ENCODE data around the gene POU2AF2. TPM values are rescaled to one million over a fixed set of nuclear protein-coding genes. Genes with fewer than 3 reads are reported as not detected.

POU2AF2 gene
- total RNA-seq, 3 donors from 2014 or later (not counting 1 experiment from before 2014, with no cell fraction given) = not detected

DNA sequence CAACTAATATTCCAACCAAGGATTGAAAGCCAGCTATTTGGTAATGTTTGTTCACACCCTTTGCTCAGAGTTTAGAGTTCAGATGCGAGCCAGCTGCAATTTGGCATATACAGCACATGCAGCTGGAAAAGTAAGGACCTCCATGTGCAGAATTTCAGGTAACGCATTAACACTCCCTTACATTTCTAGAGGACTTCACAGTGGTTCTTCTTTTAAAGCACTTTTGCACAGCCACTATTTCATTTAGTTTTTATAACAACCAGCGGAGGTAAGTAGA, 56.3 kb downstream of the POU2AF2 start:
- DNase-seq (no peak), ATAC-seq (no peak)
- Histone ChIP-seq H3K27me3 (ENCODE audit: control insufficient read depth, insufficient read depth, low read length) (peaks cover 6% of the 10 kb centered on the region), H3K9me3 (ENCODE audit: control insufficient read depth, insufficient read depth, low read length) (no peaks in the 10 kb centered on the region), H3K4me1 (ENCODE audit: control insufficient read depth, insufficient read depth, low read length) (no peaks in the 10 kb centered on the region), H3K36me3 (ENCODE audit: control insufficient read depth, insufficient read depth, low read length) (no peaks in the 10 kb centered on the region), H3K4me3 (ENCODE audit: low read length) (no peak overlapping the region), H3K27ac (ENCODE audit: low read length) (no peak overlapping the region)
- WGBS (ENCODE audit: insufficient coverage) = 98% methylated on average over 3 of the region's 3 CpGs
- H3K36me3 Mint-ChIP-seq = no peaks in the 10 kb centered on the region
- H3K27ac Mint-ChIP-seq = no peak overlapping the region
- peaks cover 38 to 63% of the 10 kb centered on the region in 2 donors for H3K27me3 Mint-ChIP-seq (ENCODE audit: low read depth in 2 of 2)
- TF ChIP-seq, protein P1, sequence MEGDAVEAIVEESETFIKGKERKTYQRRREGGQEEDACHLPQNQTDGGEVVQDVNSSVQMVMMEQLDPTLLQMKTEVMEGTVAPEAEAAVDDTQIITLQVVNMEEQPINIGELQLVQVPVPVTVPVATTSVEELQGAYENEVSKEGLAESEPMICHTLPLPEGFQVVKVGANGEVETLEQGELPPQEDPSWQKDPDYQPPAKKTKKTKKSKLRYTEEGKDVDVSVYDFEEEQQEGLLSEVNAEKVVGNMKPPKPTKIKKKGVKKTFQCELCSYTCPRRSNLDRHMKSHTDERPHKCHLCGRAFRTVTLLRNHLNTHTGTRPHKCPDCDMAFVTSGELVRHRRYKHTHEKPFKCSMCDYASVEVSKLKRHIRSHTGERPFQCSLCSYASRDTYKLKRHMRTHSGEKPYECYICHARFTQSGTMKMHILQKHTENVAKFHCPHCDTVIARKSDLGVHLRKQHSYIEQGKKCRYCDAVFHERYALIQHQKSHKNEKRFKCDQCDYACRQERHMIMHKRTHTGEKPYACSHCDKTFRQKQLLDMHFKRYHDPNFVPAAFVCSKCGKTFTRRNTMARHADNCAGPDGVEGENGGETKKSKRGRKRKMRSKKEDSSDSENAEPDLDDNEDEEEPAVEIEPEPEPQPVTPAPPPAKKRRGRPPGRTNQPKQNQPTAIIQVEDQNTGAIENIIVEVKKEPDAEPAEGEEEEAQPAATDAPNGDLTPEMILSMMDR (IDR thresholded peaks at IDR 0.05) = no peak
- intact Hi-C loops (cut with micrococcal nuclease) = no loop called here
- H3K9me3 Mint-ChIP-seq = no peaks in the 10 kb centered on the region
- no peaks in the 10 kb centered on the region for H3K4me1 Mint-ChIP-seq
- H3K4me3 Mint-ChIP-seq = no peak overlapping the region

DNA sequence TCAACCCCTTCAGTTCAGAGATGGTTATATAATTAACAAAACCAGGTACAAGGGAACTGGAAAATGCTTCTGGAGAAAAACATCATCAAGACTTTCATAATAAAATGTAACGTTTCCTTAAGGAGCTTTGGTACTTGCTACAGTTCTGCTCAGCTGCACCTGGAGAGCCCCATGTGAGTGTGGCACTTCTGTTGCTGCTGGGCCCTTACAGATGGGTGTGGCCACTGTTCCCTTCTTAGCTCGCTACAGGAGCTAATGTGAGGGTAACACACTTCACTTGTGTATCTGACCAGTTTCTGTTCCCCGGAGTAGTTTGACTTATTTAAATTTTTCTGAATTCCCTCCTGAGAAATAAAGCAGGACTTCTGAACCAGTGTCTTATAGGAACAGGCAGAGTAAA, 56.8 kb downstream of the POU2AF2 start:
- no peaks in the 10 kb centered on the region for H3K36me3 ChIP-seq (ENCODE audit: control insufficient read depth, insufficient read depth, low read length)
- ATAC-seq (no peak), DNase-seq (no peak)
- no peaks in the 10 kb centered on the region for H3K9me3 Mint-ChIP-seq
- no peak overlapping the region for H3K4me3 Mint-ChIP-seq
- no peak overlapping the region for H3K4me3 ChIP-seq (ENCODE audit: low read length)
- H3K27me3 Mint-ChIP-seq (ENCODE audit: low read depth in 2 of 2) = peaks cover 40 to 65% of the 10 kb centered on the region in 2 donors
- no peaks in the 10 kb centered on the region for H3K9me3 ChIP-seq (ENCODE audit: control insufficient read depth, insufficient read depth, low read length)
- WGBS (ENCODE audit: insufficient coverage) = 59% methylated on average over 3 of the region's 3 CpGs
- peaks cover 6% of the 10 kb centered on the region for H3K27me3 ChIP-seq (ENCODE audit: control insufficient read depth, insufficient read depth, low read length)
- TF ChIP-seq, protein P1 (IDR thresholded peaks at IDR 0.05) = no peak
- intact Hi-C loops (cut with micrococcal nuclease) = no loop called here
- no peaks in the 10 kb centered on the region for H3K4me1 Mint-ChIP-seq
- no peaks in the 10 kb centered on the region for H3K4me1 ChIP-seq (ENCODE audit: control insufficient read depth, insufficient read depth, low read length)
- H3K27ac Mint-ChIP-seq = no peak overlapping the region
- H3K27ac ChIP-seq (ENCODE audit: low read length) = no peak overlapping the region
- no peaks in the 10 kb centered on the region for H3K36me3 Mint-ChIP-seq

DNA sequence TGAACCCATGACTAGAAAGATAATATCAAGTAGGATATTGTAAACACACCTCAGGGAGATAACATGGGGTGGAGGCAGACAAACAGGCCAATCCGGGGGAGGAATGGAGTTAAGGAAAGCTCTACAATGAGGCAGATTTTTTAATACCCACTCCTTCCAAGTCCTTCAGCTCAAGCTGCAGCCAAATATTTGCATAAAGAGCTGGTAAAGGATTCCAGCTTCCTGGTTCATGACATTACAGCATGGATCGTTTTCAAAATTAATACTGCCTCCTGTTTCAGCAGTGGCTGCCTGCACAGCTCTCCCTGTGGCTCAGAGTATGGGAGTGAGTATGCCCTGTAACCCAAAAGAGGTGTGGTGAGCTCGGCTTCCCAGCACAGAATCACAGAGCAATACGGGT, 57.9 kb downstream of the POU2AF2 start:
- no peak overlapping the region for H3K27ac Mint-ChIP-seq
- no peaks in the 10 kb centered on the region for H3K4me1 Mint-ChIP-seq
- DNase-seq (no peak), ATAC-seq (no peak)
- H3K4me3 Mint-ChIP-seq = no peak overlapping the region
- peaks cover 38 to 73% of the 10 kb centered on the region in 2 donors for H3K27me3 Mint-ChIP-seq (ENCODE audit: low read depth in 2 of 2)
- WGBS (ENCODE audit: insufficient coverage) = 71% methylated on average over 2 of the region's 4 CpGs
- no peaks in the 10 kb centered on the region for H3K9me3 ChIP-seq (ENCODE audit: control insufficient read depth, insufficient read depth, low read length)
- TF ChIP-seq, protein P1 (IDR thresholded peaks at IDR 0.05) = no peak
- intact Hi-C loops (cut with micrococcal nuclease) = no loop called here
- peaks cover 6% of the 10 kb centered on the region for H3K27me3 ChIP-seq (ENCODE audit: control insufficient read depth, insufficient read depth, low read length)
- H3K36me3 ChIP-seq (ENCODE audit: control insufficient read depth, insufficient read depth, low read length) = no peaks in the 10 kb centered on the region
- H3K9me3 Mint-ChIP-seq = no peaks in the 10 kb centered on the region
- no peaks in the 10 kb centered on the region for H3K36me3 Mint-ChIP-seq
- no peaks in the 10 kb centered on the region for H3K4me1 ChIP-seq (ENCODE audit: control insufficient read depth, insufficient read depth, low read length)
- no peak overlapping the region for H3K4me3 ChIP-seq (ENCODE audit: low read length)
- no peak overlapping the region for H3K27ac ChIP-seq (ENCODE audit: low read length)

DNA sequence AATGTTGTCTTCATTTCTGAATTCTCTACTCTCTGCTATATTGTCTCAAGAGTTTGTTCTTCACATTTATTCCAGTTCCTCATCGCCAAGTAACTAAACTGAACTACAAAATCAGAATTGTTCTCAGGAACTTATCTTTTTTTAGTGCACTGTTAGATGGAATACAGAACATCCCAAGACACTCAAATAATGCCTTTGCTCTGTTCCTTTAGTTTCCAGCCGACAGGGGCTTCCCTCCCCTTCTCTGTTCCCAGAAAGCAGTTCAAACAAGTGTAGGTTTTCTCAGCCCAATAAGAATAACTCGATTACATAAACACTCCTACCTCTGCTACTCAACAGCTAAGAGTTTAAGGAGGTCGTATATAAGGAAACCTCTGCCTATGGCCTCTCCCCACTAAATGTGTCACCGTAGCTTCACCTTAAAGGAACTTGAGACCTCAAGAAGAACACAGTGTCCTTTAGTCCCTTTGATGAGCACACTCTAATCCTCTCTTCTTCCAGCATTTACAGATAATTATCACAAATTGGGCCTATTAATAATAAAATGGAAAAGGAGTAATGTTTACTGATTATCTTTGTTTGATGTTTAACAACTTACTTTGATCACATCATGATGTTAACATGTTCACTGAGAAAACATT, 59.8 kb downstream of the POU2AF2 start:
- Mint-ChIP-seq H3K4me1 (no peaks in the 10 kb centered on the region), H3K4me3 (no peak overlapping the region), H3K27ac (no peak overlapping the region), H3K9me3 (no peaks in the 10 kb centered on the region), H3K36me3 (no peaks in the 10 kb centered on the region), H3K27me3 (ENCODE audit: low read depth in 2 of 2) (peaks cover 34 to 68% of the 10 kb centered on the region in 2 donors)
- DNase-seq (no peak), ATAC-seq (no peak)
- Histone ChIP-seq H3K4me1 (ENCODE audit: control insufficient read depth, insufficient read depth, low read length) (no peaks in the 10 kb centered on the region), H3K36me3 (ENCODE audit: control insufficient read depth, insufficient read depth, low read length) (no peaks in the 10 kb centered on the region), H3K4me3 (ENCODE audit: low read length) (no peak overlapping the region), H3K27ac (ENCODE audit: low read length) (no peak overlapping the region), H3K27me3 (ENCODE audit: control insufficient read depth, insufficient read depth, low read length) (no peaks in the 10 kb centered on the region), H3K9me3 (ENCODE audit: control insufficient read depth, insufficient read depth, low read length) (no peaks in the 10 kb centered on the region)
- WGBS (ENCODE audit: insufficient coverage) = 87% methylated on average over 5 of the region's 5 CpGs
- intact Hi-C loops (cut with micrococcal nuclease) = no loop called here
- TF ChIP-seq, protein P1 (IDR thresholded peaks at IDR 0.05) = no peak
